OCI-LY3 (cell line): ENCODE measurements around the gene ADGRG6.

Experiments
- CTCF ChIP-seq: fragments of 200-600, 300-600 bp; sonication (generic); IDR thresholded peaks from 2 replicates; pipeline ENCODE4 v1.5.1; 2014; ENCODE audit warnings: antibody characterized with exemption, low read length, low read depth
- EZH2phosphoT487 ChIP-seq: fragments of 200-600 bp; shearing (Covaris generic); IDR thresholded peaks from 2 replicates; pipeline ENCODE4 v1.6.1; 2018; ENCODE audit warnings: antibody characterized with exemption, mixed run types, low read depth

- no peak for TF ChIP-seq CTCF
- TF ChIP-seq EZH2phosphoT487: no peak
These were observed 7.6 kb downstream of the ADGRG6 start for GRCh38 chr6:142309426-142309825.
